NCI-H2196 (cell line): ENCODE measurements around the gene SYNC.
"Not testable (repeated sequence)": the region's sequence is repeated elsewhere in the genome, so short reads cannot be mapped to it uniquely, and the experiment has no call there.

ENCODE experiments used
- DNase-seq: peaks from one replicate; lab custom pipeline; 2025; ENCODE audit not compliant: unreplicated experiment; lab: John Stamatoyannopoulos, UW

SYNC gene

DNA sequence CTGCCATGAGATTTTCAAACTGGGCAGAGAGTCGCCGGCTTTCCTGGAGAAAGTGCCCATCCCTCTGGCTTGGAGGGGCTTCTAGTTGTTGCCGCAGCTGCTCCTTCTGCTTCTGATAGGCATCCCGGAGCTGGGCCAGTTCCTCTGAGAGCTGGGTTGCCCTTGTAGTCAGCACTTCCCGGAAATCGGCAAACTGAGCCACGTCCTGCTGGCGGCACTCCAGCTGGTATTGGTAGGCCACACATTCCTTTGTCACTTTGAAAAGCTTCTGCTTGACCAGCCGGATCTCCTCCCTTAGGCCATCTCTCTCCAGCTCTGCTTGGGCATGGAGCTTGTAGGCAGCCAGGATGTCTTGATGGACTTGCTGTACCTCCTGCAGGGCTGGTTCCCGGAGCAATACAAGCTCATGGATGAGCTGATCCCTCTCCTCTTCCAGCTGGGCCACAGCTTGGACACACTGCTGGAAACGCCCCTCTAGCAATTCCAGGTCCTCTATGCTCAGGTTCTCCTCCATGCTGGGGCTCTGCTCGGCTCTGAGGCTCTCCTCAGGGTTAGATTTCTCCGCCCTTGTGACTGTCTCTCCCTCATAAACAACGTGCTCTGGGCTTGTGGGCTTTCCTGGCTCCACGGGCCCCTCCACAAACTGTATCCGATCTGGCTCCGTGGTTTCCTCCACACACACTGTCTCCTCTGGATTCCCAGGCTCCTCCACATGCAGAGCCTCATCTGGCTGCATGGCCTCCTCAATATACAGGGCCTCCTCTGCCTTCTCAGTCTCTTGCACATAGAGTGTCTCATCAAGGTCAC is 7.3 kb downstream of the SYNC start:
- DNase-seq, result peak; percentile 29

DNA sequence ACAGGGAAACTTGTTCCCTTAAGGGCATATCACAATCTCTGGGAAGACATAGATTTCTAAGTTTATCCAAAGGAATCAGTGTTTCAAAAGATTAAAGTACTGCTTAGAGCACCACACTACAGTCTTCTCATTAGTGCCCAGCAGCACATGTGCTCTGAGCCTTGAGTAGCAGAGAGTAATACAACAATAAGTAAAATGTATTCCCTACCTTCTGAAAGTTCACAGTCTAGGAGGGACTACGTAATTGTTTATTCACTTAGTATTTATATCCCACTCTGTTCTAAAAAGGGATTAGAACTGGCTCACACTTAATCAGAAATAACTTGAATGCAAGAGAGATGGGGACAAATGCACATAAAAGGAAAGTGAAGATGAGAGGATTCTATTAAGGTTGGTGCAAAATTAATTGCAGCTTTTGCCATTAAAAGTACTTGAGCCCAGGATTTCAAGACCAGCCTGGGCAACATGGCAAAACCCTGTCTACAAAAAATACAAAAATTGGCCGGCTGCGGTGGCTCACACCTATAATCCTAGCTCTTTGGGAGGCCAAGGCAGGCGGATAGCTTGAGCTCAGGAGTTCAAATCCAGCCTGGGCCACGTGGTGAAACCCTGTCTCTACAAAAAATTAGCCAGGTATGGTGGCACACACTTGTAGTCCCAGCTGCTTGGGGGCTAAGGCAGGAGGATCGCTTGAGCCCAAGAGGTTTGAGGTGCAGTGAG is 9.0 kb downstream of the SYNC start:
- DNase-seq, result no peak

DNA sequence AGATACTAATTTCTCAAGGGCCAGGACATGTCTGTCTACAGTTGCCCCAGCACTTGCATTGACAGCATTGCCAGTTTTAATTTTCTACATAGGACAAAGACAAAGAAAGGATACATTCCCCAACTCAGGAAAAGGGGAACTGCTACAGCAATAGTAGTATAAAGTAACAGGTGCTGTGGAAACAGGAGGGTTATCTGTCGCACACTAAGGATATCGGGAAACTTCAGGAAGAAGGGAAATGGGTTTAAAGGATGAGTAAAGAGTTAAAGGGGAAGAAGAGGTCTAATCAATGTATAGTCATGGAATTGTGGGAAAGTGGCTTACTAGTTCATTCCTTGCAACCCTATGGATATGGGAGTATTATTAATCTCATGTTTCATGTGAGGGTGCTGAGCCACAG is 16.2 kb downstream of the SYNC start:
- no peak for DNase-seq

DNA sequence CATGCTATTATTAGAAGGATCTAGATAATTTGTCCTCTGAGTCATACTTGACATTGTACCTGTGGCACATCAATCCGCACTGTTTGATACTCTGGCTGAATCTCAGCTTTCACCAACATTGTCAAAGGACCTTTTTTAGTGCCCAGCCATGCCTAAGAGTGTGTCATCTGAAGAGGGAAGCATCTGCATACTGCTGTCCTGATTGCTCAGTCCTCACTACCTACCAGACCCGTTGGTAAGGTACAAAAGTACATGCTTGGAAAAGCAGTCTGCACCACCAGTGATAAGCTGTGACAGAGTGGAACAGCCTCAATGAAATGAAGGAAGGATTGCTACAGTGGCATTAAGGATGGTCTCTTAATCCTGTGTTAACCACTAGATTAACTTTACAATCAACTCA is 17.1 kb downstream of the SYNC start:
- DNase-seq, result no peak

DNA sequence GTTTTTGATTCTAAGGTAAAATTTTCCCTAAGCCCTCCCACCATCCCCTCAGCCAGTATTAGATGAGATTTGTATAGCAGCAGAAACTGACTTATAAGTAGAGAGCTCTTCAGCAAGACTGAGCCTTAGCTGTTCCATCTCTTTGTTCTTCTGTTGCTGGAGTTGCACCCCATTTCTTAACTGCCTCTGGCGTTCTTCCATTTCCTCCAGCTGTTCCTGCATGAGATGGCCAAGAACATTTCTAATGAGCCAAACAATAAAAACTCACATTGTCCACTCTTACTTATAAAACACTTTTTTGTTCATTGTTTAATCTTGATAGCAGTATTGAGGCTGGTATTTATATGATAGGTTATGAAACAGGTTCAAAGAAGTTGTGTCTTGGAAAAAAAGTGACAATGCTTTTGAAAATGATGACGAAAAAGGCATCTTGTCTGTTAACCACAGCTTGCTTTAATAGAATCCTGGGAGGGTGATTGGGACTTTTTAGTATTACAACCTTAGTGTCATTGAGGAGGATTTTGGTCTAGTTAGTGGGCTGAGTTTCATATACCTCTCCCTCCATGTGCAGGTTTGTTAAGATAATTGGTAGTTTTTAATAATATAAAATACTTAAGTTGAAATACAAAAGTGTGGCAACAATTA is 18.3 kb downstream of the SYNC start:
- DNase-seq, result no peak

DNA sequence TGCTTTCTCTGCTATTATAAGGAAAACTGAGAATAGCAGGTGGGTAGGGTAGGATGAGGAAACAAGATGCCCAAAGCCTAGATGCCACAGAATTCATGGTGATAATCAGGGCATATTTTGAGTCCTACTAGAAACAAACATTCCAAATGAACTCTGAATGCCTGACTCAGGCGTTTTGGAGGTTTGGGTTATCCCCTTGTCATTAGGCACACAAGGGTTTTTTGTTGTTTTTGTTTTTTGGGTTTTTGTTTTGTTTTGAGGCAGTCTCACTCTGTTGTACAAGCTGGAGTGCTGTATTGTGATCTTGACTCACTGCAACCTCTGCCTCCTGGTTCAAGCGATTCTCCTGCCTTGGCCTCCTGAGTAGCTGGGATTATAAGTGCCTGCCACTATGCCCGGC is 19.2 kb downstream of the SYNC start:
- no peak for DNase-seq

DNA sequence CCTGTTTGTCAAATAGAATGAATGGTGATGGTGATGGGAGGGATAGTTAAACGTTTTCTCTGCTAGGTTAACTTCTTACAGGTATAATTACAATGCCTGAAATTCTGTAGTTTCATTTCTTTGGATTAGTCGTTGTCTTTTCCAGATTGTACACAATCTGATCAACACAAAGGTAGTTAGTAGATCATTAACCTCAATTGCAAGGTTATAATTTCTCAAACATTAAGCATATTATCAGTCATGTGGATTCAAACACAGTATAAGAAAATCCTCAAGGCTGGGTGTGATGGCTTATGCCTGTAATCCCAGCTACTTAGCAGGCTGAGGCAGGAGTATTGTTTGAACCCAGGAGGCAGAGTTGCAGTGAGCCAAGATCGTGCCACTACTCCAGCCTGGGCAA is 20.6 kb downstream of the SYNC start:
- DNase-seq, result no peak

DNA sequence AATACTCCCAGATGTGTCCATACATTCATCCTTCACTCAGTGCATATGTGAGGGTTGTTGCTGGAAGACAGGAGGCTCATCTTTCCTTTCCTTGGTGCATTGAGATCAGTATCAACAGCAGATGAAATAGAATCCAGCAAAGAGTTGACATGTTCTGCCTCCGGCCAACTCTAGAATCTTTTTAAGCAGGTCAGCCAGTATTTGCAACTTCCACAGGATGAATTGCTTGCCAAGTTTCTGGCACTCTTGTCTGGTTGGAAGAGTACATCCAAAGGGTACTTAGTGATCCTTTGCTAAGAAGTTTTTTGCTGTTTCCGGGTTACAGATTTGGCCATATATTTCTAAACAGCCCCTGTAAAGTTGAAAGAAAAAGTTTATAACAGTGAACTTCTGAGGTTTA is 21.1 kb downstream of the SYNC start:
- DNase-seq, result no peak

DNA sequence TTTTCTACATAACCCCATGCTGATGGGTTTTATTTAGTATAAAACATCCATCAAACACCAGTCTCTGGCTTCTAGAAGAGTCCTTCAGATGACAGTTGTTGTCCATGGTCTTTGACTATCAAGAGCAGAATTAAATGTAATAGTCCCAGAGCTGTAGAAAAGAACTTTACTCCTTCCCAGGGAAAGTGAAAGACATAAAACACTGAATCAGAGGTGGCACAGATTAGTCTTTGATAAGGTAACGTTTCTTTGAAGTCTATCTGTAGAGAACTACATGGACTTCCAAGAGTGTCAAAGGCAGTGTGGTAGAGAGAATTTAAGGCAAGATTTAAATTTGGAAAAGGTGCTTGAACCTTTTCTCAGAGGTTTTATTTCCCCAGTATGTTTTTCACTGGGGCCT is 21.9 kb downstream of the SYNC start:
- DNase-seq, result no peak

DNA sequence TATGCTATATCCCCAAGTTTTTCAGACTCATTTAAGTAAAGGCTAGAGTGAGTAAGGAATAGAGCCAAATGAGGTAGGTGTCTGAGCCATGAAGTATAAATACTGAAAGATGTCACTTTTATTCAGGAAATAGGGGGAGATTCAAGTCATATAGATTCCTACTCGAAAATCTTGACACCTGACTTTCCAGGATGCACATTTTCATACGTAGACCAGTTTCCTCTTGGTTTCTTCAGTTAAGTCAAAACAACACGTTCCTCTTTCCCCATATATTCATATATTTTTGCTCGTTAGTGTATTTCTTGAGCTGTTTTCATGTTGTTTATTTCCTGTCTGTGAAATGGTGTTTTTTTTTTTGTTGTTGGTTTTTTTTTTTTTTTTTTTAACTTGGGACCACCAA is 22.6 kb downstream of the SYNC start:
- DNase-seq, result not testable (repeated sequence)

DNA sequence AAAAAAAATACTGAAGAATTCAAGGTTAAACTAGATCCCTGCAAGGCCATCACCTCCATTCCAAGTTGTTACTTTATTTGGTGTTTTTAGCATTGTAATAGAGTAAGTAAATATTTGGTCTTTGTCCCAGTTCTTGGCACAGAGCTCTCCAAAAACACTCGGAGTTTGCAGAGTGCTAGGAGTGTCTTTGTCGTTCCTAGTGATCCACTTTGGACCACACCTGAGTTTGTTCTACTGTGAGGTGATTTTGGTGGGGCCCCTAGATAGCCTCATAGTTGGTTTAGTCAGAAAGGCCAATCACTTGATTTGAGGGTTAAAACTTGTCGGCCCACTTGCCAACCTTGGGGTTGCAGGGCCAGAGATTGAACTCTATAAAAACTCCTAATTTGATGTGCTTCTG is 25.6 kb downstream of the SYNC start:
- DNase-seq, result no peak

DNA sequence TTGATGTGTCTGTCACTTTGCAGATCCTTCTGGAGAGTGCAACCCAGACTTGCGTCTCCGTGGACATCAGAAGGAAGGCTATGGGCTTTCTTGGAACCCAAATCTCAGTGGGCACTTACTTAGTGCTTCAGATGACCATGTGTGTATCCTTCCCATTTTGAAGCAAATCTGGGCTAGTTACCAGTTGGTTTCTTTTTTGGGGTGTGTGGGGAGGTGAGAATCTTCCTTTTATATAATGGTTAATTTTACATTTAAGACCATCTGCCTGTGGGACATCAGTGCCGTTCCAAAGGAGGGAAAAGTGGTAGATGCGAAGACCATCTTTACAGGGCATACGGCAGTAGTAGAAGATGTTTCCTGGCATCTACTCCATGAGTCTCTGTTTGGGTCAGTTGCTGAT is 33.9 kb downstream of the SYNC start:
- DNase-seq, result not testable (repeated sequence)

DNA sequence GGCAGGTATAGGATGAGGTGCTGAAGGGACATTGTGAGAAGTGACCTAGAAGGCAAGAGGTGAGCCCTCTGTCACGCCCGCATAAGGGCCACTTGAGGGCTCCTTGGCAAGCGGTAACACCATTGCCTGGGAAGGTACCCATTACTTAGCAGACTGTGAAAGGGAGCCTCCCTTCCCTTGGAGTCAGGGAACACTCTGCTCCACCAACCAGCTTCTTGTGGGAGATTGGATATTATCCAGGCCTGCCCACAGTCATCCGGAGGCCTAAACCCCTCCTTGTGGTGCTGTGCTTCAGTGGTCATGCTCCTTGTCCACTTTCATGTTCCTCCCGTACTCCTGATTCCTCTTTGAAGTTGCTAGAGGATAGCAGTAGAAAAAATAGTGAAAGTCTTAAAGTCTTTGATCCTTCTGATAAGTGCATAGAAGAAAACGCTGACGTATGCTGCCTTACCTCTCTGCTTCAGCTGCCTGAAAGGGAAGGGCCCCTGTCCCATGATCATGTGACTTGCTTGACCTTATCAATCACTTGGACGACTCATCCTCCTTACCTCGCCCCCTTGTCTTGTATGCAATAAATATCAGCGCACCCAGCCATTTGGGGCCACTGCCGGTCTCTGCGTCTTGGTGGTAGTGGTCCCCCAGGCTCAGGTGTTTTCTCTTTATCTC is 35.5 kb downstream of the SYNC start:
- DNase-seq, result no peak

DNA sequence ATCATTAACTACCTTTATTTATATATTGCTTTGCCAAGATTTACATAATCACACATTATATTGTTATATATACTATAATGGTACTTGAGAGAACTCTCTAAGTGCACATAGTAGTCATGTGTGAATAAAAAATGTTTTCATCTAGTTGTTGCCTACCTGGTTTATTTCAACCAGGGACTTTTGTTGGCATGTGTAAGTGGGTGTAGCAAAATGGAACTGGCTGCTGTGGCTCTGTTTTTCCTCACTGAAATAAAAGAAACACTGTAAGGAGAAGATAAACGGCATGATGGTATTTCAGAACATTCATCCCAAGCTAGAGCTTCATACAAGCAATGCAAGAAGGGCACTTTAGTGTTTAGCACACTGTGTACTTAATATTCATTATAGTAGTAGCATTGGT is 36.7 kb downstream of the SYNC start:
- no peak for DNase-seq

DNA sequence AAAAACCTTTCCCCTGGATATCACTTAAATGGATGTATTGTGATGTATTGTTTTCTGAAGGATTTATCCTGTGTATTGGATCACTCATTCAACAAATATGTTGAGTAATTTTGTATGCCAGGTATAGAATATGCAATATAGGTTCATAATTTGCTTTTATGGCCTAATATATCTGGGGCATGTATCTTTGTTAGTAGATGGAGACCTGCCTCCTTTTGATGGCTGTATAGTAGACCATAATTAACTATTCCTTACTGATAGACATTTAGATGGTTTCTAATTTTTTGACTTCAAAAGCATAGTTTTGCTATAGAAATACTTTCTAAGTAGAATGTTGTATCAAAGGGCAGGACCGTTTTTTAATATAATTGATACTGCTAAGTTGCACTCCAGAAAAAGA is 43.0 kb downstream of the SYNC start:
- DNase-seq, result no peak

DNA sequence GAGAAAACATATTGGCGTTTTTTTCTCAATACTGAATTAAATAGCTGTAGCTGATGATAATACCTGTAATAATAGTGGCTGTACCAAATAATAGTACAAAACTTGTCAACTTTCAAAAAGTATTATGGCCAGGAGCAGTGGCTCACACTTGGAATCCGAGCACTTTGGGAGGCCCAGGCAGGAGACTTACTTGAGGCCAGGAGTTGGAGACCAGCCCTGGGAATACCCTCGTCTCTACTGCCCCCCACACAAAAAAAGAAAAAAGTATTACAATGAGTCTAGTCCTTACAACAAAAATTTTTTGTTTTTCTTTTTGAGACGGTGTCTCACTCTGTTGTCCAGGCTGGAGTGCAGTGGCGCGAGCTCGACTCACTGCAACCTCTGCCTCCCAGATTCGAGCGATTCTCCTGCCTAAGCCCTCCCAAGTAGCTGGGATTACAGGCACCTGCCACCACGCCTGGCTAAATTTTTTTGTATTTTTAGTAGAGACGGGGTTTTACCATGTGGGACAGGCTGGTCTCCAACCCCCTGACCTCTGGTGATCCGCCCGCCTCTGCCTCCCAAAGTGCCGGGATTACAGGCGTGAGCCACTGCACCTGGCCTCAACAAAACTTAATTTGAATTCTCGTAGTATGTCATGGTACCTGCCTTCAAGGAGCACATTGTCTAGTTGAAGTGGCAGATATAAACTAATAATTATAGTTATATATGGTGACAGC is 50.2 kb downstream of the SYNC start:
- DNase-seq, result no peak

DNA sequence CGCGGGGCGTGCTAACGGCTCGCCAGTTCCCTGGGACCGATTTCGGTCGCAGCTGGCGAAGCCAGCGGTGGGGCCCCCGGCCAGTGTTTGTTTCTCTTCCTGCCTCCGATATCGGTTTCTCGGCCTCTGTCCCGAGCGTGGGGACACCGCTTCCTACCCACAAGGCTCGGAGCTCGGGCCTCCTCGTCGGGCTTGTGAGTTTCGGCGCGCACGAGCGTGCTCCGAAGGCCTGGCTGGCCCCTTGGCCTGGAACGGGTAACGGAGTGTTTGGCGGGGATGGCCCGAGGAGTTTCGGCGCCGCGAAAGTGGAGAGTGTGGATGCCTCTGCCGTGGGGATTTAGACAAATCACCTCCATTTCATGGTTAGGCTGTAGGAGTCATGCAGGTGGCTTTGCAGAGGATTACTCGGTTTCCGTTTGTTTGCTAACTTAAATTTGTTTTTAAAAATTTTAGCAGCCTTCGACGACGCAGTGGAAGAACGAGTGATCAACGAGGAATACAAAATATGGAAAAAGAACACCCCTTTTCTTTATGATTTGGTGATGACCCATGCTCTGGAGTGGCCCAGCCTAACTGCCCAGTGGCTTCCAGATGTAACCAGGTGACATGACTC is 51.0 kb downstream of the SYNC start:
- DNase-seq, result no peak

DNA sequence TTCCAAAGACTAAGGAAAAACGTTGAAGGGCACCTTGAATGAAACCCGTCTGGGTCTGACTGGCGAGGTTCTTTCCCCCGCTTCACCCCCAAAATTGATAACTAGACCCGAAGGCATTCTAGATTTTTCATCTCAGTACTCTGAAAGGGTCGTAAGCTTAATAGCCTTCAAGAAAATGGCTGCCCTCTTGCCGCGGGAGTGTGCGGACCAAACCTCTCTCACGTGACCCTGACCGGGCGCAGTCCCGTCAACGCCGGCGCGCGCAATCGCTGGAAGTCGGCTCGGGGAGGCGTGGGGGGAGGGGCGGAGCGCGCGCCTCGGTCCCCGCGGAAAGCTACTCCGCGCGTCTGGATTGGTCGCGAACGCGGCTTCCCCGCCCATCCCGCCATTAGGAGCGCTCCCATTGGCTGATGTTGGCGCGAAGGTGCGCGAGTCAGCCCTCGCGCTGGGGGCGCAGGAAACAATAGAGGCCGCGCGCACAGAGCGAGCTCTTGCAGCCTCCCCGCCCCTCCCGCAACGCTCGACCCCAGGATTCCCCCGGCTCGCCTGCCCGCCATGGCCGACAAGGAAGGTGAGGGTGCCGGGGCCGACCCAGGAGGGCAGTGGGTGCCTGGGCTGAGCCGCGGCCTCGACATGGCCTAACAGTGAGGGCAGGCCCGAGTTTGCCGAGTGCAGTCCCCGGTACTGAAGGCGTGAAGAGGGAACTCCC is 51.7 kb downstream of the SYNC start, which contains the start of gene RBBP4:
RBBP4 (plus strand) TSS at position 457 of the 709 bp plus-strand sequence; CDS start at position 556, 99 bp downstream.
- DNase-seq, result peak; percentile 99

DNA sequence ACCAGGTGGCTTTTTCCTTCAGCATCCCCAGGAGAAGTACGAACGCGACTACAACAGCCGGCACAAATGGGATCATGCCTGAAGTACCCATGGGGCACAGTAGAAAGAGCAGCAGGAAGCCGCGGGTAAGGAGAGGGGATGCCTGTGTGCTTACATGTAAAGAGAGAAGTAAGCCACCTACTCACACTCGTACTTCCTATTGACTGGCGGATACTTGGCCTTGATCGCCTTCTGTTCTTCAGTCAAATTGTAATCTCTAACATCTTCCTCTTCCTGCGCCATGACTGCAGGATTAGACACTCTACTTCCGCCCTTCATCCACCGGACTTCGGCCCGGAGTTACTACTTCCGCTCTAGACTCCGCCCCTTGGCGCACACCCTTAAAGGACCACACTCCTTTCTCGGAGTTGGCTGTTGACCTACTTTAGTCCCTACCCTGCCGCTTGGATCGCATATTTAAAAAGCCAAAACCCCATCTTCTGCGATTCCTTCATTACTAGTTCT is 52.3 kb downstream of the SYNC start, which contains the start of gene ZBTB8OS:
ZBTB8OS (minus strand) TSS at position 303 of the 504 bp plus-strand sequence; CDS start at position 282, 21 bp downstream.
- peak; percentile 93 for DNase-seq
